ENCODE measurements around the gene VPS54.

VPS54 gene

GRCh38 chr2:64005707-64006356, 13.4 kb downstream of the VPS54 start:
- no peak overlapping the region for H3K4me3 ChIP-seq (ENCODE audit: insufficient read depth, low read length, poor library complexity, severe bottlenecking)
- no peak overlapping the region for H3K9ac ChIP-seq (ENCODE audit: low read length)
- no peak overlapping the region for H2AFZ ChIP-seq (ENCODE audit: low read depth, low read length, severe bottlenecking)
- no peak for TF ChIP-seq CTCF (IDR thresholded peaks at IDR 0.05; ENCODE audit: insufficient read depth, low read length, poor library complexity, severe bottlenecking)
- TF ChIP-seq EZH2phosphoT487 (conservative IDR thresholded peaks at IDR 0.05; ENCODE audit: low read length) = no peak
- no peaks in the 10 kb centered on the region for H3K79me2 ChIP-seq (ENCODE audit: insufficient read depth, low read length)
- H3K36me3 ChIP-seq (ENCODE audit: low read length) = no peaks in the 10 kb centered on the region
- H3K4me2 ChIP-seq (ENCODE audit: low read depth, low read length, poor library complexity, severe bottlenecking) = no peak overlapping the region
- H3K9me3 ChIP-seq (ENCODE audit: insufficient read depth, low read length) = no peaks in the 10 kb centered on the region
- no peaks in the 10 kb centered on the region for H4K20me1 ChIP-seq (ENCODE audit: low read depth, low read length)
- H3K9me2 ChIP-seq (replicated peaks; ENCODE audit: insufficient read depth, low read length) = no peaks in the 10 kb centered on the region
- no peaks in the 10 kb centered on the region for H3K27me3 ChIP-seq (ENCODE audit: low read length)
- H3K27ac ChIP-seq (ENCODE audit: low read depth, low read length) = no peak overlapping the region
- no peaks in the 10 kb centered on the region for H3F3A ChIP-seq (ENCODE audit: insufficient read depth)

- Histone ChIP-seq H3K9me2 (replicated peaks; ENCODE audit: insufficient read depth, low read length) (no peaks in the 10 kb centered on the region), H3F3A (ENCODE audit: insufficient read depth) (no peaks in the 10 kb centered on the region), H3K4me3 (ENCODE audit: insufficient read depth, low read length, poor library complexity, severe bottlenecking) (no peak overlapping the region), H3K79me2 (ENCODE audit: insufficient read depth, low read length) (no peaks in the 10 kb centered on the region), H4K20me1 (ENCODE audit: low read depth, low read length) (no peaks in the 10 kb centered on the region), H2AFZ (ENCODE audit: low read depth, low read length, severe bottlenecking) (no peak overlapping the region), H3K27ac (ENCODE audit: low read depth, low read length) (no peak overlapping the region), H3K36me3 (ENCODE audit: low read length) (no peaks in the 10 kb centered on the region), H3K9ac (ENCODE audit: low read length) (no peak overlapping the region), H3K27me3 (ENCODE audit: low read length) (no peaks in the 10 kb centered on the region), H3K4me2 (ENCODE audit: low read depth, low read length, poor library complexity, severe bottlenecking) (no peak overlapping the region), H3K9me3 (ENCODE audit: insufficient read depth, low read length) (no peaks in the 10 kb centered on the region)
- TF ChIP-seq EZH2phosphoT487 (conservative IDR thresholded peaks at IDR 0.05; ENCODE audit: low read length) = no peak
Measured at GRCh38 chr2:64003239-64003638, 16.0 kb downstream of the VPS54 start.

GRCh38 chr2:64001382-64002101, 17.7 kb downstream of the VPS54 start:
- Histone ChIP-seq H3F3A (ENCODE audit: insufficient read depth) (no peaks in the 10 kb centered on the region), H3K9ac (ENCODE audit: low read length) (no peak overlapping the region), H3K36me3 (ENCODE audit: low read length) (no peaks in the 10 kb centered on the region), H2AFZ (ENCODE audit: low read depth, low read length, severe bottlenecking) (no peak overlapping the region), H3K79me2 (ENCODE audit: insufficient read depth, low read length) (no peaks in the 10 kb centered on the region), H4K20me1 (ENCODE audit: low read depth, low read length) (no peaks in the 10 kb centered on the region), H3K4me2 (ENCODE audit: low read depth, low read length, poor library complexity, severe bottlenecking) (no peak overlapping the region), H3K27ac (ENCODE audit: low read depth, low read length) (no peak overlapping the region), H3K9me2 (replicated peaks; ENCODE audit: insufficient read depth, low read length) (no peaks in the 10 kb centered on the region), H3K4me3 (ENCODE audit: insufficient read depth, low read length, poor library complexity, severe bottlenecking) (no peak overlapping the region), H3K27me3 (ENCODE audit: low read length) (no peaks in the 10 kb centered on the region), H3K9me3 (ENCODE audit: insufficient read depth, low read length) (no peaks in the 10 kb centered on the region)
- TF ChIP-seq CTCF (IDR thresholded peaks at IDR 0.05; ENCODE audit: insufficient read depth, low read length, poor library complexity, severe bottlenecking) (no peak), EZH2phosphoT487 (conservative IDR thresholded peaks at IDR 0.05; ENCODE audit: low read length) (no peak)

All from SU-DHL-6 (cell line).